Smooth muscle cell (in vitro differentiated cells): Measurements from ENCODE around the gene CERS3. TPM values are rescaled to one million over a fixed set of nuclear protein-coding genes. Genes with fewer than 3 reads are reported as not detected.

ENCODE experiments used
- DNase-seq: peaks from one replicate; lab custom pipeline; 2025; ENCODE audit not compliant: unreplicated experiment; lab: John Stamatoyannopoulos, UW
- H2AFZ ChIP-seq: fragments of 200-600 bp; sonication (generic); 2 replicates; pipeline ENCODE4 v1.6.0; 2016; ENCODE audit warnings: antibody characterized with exemption, low read depth, mild to moderate bottlenecking
- H3F3A ChIP-seq: fragments of 200-600 bp; sonication (generic); 2 replicates; pipeline ENCODE4 v1.6.0; 2017; ENCODE audit warnings: antibody characterized with exemption, low read depth
- H3K27ac ChIP-seq: fragments of 200-600 bp; sonication (generic); 2 replicates; pipeline ENCODE4 v1.5.1; 2016; ENCODE audit warnings: low read depth, mild to moderate bottlenecking
- H3K27me3 ChIP-seq: fragments of 200-600 bp; sonication (generic); 2 replicates; pipeline ENCODE4 v1.6.1; 2016; ENCODE audit warnings: low read depth, mild to moderate bottlenecking
- H3K36me3 ChIP-seq: fragments of 200-600 bp; sonication (generic); 2 replicates; pipeline ENCODE4 v1.5.1; 2016; ENCODE audit warnings: low read depth
- H3K4me1 ChIP-seq: fragments of 200-600 bp; sonication (generic); 2 replicates; pipeline ENCODE4 v1.5.1; 2016; ENCODE audit warnings: low read depth
- H3K4me2 ChIP-seq: fragments of 200-600 bp; sonication (generic); 2 replicates; pipeline ENCODE4 v1.6.0; 2016; ENCODE audit warnings: mild to moderate bottlenecking
- H3K4me3 ChIP-seq: fragments of 200-600 bp; sonication (generic); 2 replicates; pipeline ENCODE4 v1.5.1; 2016; ENCODE audit warnings: mild to moderate bottlenecking
- H3K79me2 ChIP-seq: fragments of 200-600 bp; sonication (generic); 2 replicates; pipeline ENCODE4 v1.6.0; 2016; ENCODE audit warnings: low read depth, mild to moderate bottlenecking
- H3K9ac ChIP-seq: fragments of 200-600 bp; sonication (generic); 2 replicates; pipeline ENCODE4 v1.6.0; 2016; ENCODE audit warnings: low read depth
- H3K9me3 ChIP-seq: fragments of 200-600 bp; sonication (generic); replicated peaks from 2 replicates; pipeline ENCODE4 v1.5.1; 2016; ENCODE audit warnings: low read depth
- H4K20me1 ChIP-seq: fragments of 200-600 bp; sonication (generic); 2 replicates; pipeline ENCODE4 v1.6.0; 2016; ENCODE audit warnings: low read depth
- WGBS: methylation state at CpG from one replicate; pipeline ENCODE4 v1.1.7; 2016; ENCODE audit warnings: low lambda C conversion rate; 5-methylcytosine and 5-hydroxymethylcytosine counted together
- polyA plus RNA-seq: library from polyadenylated mRNA; unstranded; fragments of >200 nt; fragmentation: Nextera tagmentation; extraction: Ambion mirVana; gene quantifications from 2 replicates; pipeline ENCODE4 v1.2.1, GENCODE V29; 2016
- total RNA-seq: library from RNA; depleted of rRNA; stranded (reverse); fragments of >200 nt; gene quantifications from 2 replicates; pipeline ENCODE4 v1.2.3, GENCODE V29; 2014
- TF ChIP-seq, protein P1 (sequence below): fragments of 200-600 bp; sonication (generic); IDR thresholded peaks from 2 replicates; pipeline ENCODE4 v1.5.1; 2017; ENCODE audit warnings: borderline replicate concordance, mild to moderate bottlenecking, antibody characterized with exemption; ENCODE audit not compliant: insufficient read depth, poor library complexity, severe bottlenecking

The CERS3 gene
- total and polyA plus RNA-seq, 2 experiments from 2014 or later: 0.87 to 6.3 TPM

- Histone ChIP-seq H2AFZ (no peak overlapping the region), H3K4me3 (no peak overlapping the region), H3K27me3 (no peaks in the 10 kb centered on the region), H3K4me2 (no peak overlapping the region), H4K20me1 (no peaks in the 10 kb centered on the region), H3K9me3 (no peaks in the 10 kb centered on the region), H3K27ac (no peak overlapping the region), H3K36me3 (no peaks in the 10 kb centered on the region), H3K79me2 (no peaks in the 10 kb centered on the region), H3K4me1 (no peaks in the 10 kb centered on the region), H3K9ac (no peak overlapping the region), H3F3A (no peaks in the 10 kb centered on the region)
- TF ChIP-seq, protein P1, sequence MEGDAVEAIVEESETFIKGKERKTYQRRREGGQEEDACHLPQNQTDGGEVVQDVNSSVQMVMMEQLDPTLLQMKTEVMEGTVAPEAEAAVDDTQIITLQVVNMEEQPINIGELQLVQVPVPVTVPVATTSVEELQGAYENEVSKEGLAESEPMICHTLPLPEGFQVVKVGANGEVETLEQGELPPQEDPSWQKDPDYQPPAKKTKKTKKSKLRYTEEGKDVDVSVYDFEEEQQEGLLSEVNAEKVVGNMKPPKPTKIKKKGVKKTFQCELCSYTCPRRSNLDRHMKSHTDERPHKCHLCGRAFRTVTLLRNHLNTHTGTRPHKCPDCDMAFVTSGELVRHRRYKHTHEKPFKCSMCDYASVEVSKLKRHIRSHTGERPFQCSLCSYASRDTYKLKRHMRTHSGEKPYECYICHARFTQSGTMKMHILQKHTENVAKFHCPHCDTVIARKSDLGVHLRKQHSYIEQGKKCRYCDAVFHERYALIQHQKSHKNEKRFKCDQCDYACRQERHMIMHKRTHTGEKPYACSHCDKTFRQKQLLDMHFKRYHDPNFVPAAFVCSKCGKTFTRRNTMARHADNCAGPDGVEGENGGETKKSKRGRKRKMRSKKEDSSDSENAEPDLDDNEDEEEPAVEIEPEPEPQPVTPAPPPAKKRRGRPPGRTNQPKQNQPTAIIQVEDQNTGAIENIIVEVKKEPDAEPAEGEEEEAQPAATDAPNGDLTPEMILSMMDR: no peak
- no peak for DNase-seq
- 89% methylated on average over 9 of the region's 9 CpGs for WGBS
These were observed 44.3 kb downstream of the CERS3 start for GRCh38 chr15:100484443-100484842.

DNA sequence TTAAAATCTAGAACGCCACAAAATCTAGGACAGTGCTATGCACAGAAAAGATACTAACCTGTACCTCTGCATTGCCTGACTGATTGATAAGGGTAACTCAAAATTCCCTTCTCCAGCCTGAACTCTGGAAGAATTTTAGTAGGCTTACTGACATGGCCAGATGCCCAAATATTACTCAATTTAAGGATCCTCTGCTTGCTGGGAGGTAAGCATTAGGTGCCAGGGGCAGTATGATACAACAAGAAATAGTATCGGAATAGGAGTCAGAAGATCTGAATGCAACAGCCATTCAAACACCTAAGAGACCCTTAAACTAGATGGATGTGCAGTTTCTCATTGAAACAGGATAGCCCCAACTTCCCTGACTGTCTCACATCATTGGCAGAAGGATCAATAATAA is 45.4 kb downstream of the CERS3 start:
- Histone ChIP-seq H3K36me3 (no peaks in the 10 kb centered on the region), H3K4me1 (no peaks in the 10 kb centered on the region), H3K79me2 (no peaks in the 10 kb centered on the region), H3K4me3 (no peak overlapping the region), H4K20me1 (no peaks in the 10 kb centered on the region), H3K9ac (no peak overlapping the region), H3K4me2 (no peak overlapping the region), H2AFZ (no peak overlapping the region), H3K27ac (no peak overlapping the region), H3K9me3 (peaks cover 10% of the 10 kb centered on the region), H3F3A (no peaks in the 10 kb centered on the region), H3K27me3 (no peaks in the 10 kb centered on the region)
- 88% methylated on average over 2 of the region's 2 CpGs for WGBS
- TF ChIP-seq, protein P1: no peak
- DNase-seq: no peak

DNA sequence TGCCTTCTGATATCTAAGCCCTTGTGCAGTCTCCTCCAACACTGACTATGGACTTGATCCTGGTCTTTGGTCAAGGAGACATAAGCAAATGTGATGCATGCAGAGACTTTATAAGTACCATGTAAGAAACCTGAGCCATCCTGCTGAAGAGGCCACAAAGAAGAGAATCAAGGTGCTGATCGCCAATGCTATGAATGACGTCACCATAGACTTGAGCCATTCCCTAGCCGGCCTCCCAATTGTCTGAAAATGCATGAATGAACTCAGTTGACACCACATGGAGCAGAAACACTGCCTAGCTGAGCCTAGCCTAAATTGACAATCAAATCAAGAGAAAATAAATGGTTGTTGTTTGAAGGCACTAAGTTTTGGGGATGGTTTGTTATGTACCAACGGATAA is 51.9 kb downstream of the CERS3 start:
- no peak overlapping the region for H3K4me2 ChIP-seq
- 79% methylated on average over 4 of the region's 4 CpGs for WGBS

DNA sequence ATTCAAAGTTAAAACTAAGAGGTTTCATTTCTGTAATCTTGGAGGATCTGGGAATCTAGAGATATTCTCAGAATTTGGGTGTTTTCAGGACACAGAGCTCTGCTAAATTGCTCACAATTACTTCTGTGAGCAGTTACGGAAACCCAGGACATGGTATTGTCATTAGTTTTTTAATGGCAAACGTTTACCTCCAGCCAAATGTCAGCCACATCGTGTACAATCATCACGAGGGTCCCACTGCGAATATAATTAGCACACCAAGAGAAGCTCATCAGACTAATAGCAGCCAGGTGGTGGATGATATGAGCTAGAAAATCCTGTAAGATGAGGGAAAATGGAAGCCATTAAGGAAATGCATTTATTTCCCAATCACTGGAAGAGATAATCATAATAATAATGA is 56.0 kb downstream of the CERS3 start:
- H3K36me3 ChIP-seq: no peaks in the 10 kb centered on the region
- H4K20me1 ChIP-seq: no peaks in the 10 kb centered on the region
- no peak for DNase-seq
- no peak overlapping the region for H3K4me2 ChIP-seq
- H3K9me3 ChIP-seq: no peaks in the 10 kb centered on the region
- H3K79me2 ChIP-seq: no peaks in the 10 kb centered on the region
- no peak overlapping the region for H3K4me3 ChIP-seq
- 83% methylated on average over 5 of the region's 5 CpGs for WGBS
- H3F3A ChIP-seq: no peaks in the 10 kb centered on the region
- H2AFZ ChIP-seq: no peak overlapping the region
- H3K9ac ChIP-seq: no peak overlapping the region
- H3K27ac ChIP-seq: no peak overlapping the region
- TF ChIP-seq, protein P1: no peak
- H3K27me3 ChIP-seq: no peaks in the 10 kb centered on the region
- H3K4me1 ChIP-seq: no peaks in the 10 kb centered on the region

More for the DNA sequence above, 51.9 kb downstream of the CERS3 start:
- no peak overlapping the region for H3K9ac ChIP-seq
- H3K79me2 ChIP-seq: no peaks in the 10 kb centered on the region
- no peak overlapping the region for H3K27ac ChIP-seq
- H3K36me3 ChIP-seq: no peaks in the 10 kb centered on the region
- no peaks in the 10 kb centered on the region for H3F3A ChIP-seq
- H3K9me3 ChIP-seq: peaks cover 12% of the 10 kb centered on the region
- no peaks in the 10 kb centered on the region for H3K27me3 ChIP-seq
- no peak overlapping the region for H2AFZ ChIP-seq
- no peaks in the 10 kb centered on the region for H4K20me1 ChIP-seq
- H3K4me1 ChIP-seq: no peaks in the 10 kb centered on the region
- no peak overlapping the region for H3K4me3 ChIP-seq
- TF ChIP-seq, protein P1: no peak
- DNase-seq: no peak
